Measurements from ENCODE around the gene GP1BB.

GRCh38 chr22:19720999-19721329, 2.4 kb upstream of the GP1BB start:
- TF ChIP-seq EZH2 (IDR thresholded peaks at IDR 0.05; ENCODE audit: insufficient read depth, poor library complexity, severe bottlenecking): no peak
- no peak for TF ChIP-seq EZH2phosphoT487 (IDR thresholded peaks at IDR 0.05; ENCODE audit: insufficient read depth, low read depth)
